ENCODE results near the gene C1orf21.

C1orf21 gene

GRCh38 chr1:184672013-184672726 is 285.3 kb downstream of the C1orf21 start:
- no peak for DNase-seq

GRCh38 chr1:184673305-184673704 is 286.5 kb downstream of the C1orf21 start:
- DNase-seq: no peak

GRCh38 chr1:184677344-184677743 is 290.5 kb downstream of the C1orf21 start:
- no peak for DNase-seq
